ENCODE data around the gene MBTPS1. TPM values are rescaled to one million over a fixed set of nuclear protein-coding genes. Genes with fewer than 3 reads are reported as not detected.

The MBTPS1 gene
- total RNA-seq, 1 donor from 2014 or later, result 95.6 TPM

- Histone ChIP-seq H3K36me3 (peaks cover 14 to 22% of the 10 kb centered on the region in 2 donors), H3K4me1 (no peaks in the 10 kb centered on the region), H3K27me3 (no peaks in the 10 kb centered on the region), H3K27ac (no peak overlapping the region), H3K4me3 (no peak overlapping the region), H3K9me3 (no peaks in the 10 kb centered on the region)
- intact Hi-C loops (cut with DNase I), result no loop called here
- TF ChIP-seq CTCF (IDR thresholded peaks at IDR 0.05), result no peak
- DNase-seq (ENCODE audit: low spot score in 2 of 2), result no peak
Observed at GRCh38 chr16:84105301-84105815, 11.4 kb downstream of the MBTPS1 start.

- DNase-seq (ENCODE audit: low spot score in 2 of 2), result no peak
- no peaks in the 10 kb centered on the region for H3K4me1 ChIP-seq
- H3K27me3 ChIP-seq, result no peaks in the 10 kb centered on the region
- intact Hi-C loops (cut with DNase I), result no loop called here
- no peak overlapping the region for H3K4me3 ChIP-seq
- peaks cover 19 to 32% of the 10 kb centered on the region in 2 donors for H3K36me3 ChIP-seq
- H3K27ac ChIP-seq, result no peak overlapping the region
- TF ChIP-seq CTCF (IDR thresholded peaks at IDR 0.05), result no peak
- no peaks in the 10 kb centered on the region for H3K9me3 ChIP-seq
Observed at GRCh38 chr16:84104231-84104630, 12.5 kb downstream of the MBTPS1 start.

GRCh38 chr16:84103678-84104077 lies 13.1 kb downstream of the MBTPS1 start:
- intact Hi-C loops (cut with DNase I), result no loop called here
- no peak for DNase-seq (ENCODE audit: low spot score in 2 of 2)
- TF ChIP-seq CTCF (IDR thresholded peaks at IDR 0.05), result no peak
- H3K4me3 ChIP-seq, result no peak overlapping the region
- no peak overlapping the region for H3K27ac ChIP-seq
- no peaks in the 10 kb centered on the region for H3K9me3 ChIP-seq
- H3K36me3 ChIP-seq, result peaks cover 16 to 36% of the 10 kb centered on the region in 2 donors
- no peaks in the 10 kb centered on the region for H3K27me3 ChIP-seq
- H3K4me1 ChIP-seq, result no peaks in the 10 kb centered on the region

- H3K27me3 ChIP-seq, result no peaks in the 10 kb centered on the region
- intact Hi-C loops (cut with DNase I), result no loop called here
- H3K27ac ChIP-seq, result no peak overlapping the region
- H3K9me3 ChIP-seq, result no peaks in the 10 kb centered on the region
- no peaks in the 10 kb centered on the region for H3K4me1 ChIP-seq
- peaks cover 40 to 66% of the 10 kb centered on the region in 2 donors for H3K36me3 ChIP-seq
- H3K4me3 ChIP-seq, result no peak overlapping the region
- DNase-seq (ENCODE audit: low spot score in 2 of 2), result no peak
- no peak for TF ChIP-seq CTCF (IDR thresholded peaks at IDR 0.05)
Observed at GRCh38 chr16:84098939-84099338, 17.8 kb downstream of the MBTPS1 start.

- intact Hi-C loops (cut with DNase I), result no loop called here
- TF ChIP-seq CTCF (IDR thresholded peaks at IDR 0.05), result no peak
- H3K9me3 ChIP-seq, result no peaks in the 10 kb centered on the region
- no peak overlapping the region for H3K27ac ChIP-seq
- H3K4me1 ChIP-seq, result no peaks in the 10 kb centered on the region
- H3K27me3 ChIP-seq, result no peaks in the 10 kb centered on the region
- DNase-seq (ENCODE audit: low spot score in 2 of 2), result no peak
- peaks cover 59 to 90% of the 10 kb centered on the region in 2 donors for H3K36me3 ChIP-seq
- H3K4me3 ChIP-seq, result no peak overlapping the region
Observed at GRCh38 chr16:84096447-84097005, 20.2 kb downstream of the MBTPS1 start.

- Histone ChIP-seq H3K4me1 (no peaks in the 10 kb centered on the region), H3K27me3 (no peaks in the 10 kb centered on the region), H3K9me3 (no peaks in the 10 kb centered on the region), H3K4me3 (no peak overlapping the region), H3K27ac (no peak overlapping the region), H3K36me3 (peaks cover 68 to 96% of the 10 kb centered on the region in 2 donors)
- DNase-seq (ENCODE audit: low spot score in 2 of 2), result no peak
- intact Hi-C loops (cut with DNase I), result no loop called here
- TF ChIP-seq CTCF (IDR thresholded peaks at IDR 0.05), result no peak
Observed at GRCh38 chr16:84095466-84095865, 21.3 kb downstream of the MBTPS1 start.

Data from ascending aorta (tissue), 2 donors.